Nephron (organoid): ENCODE data around the gene PLAGL2.

Experiments
- H3K27ac Mint-ChIP-seq, 3 experiments: 2 replicates each; pipeline ENCODE4 v1.8.0; 2020; ENCODE audit warnings: mixed read lengths in 3 of 3, mild to moderate bottlenecking in 2 of 3, moderate library complexity in 1 of 3
- H3K27me3 Mint-ChIP-seq: 2 replicates; pipeline ENCODE4 v1.8.0; 2021; ENCODE audit warnings: low read depth, mild to moderate bottlenecking, moderate library complexity, mixed read lengths
- H3K36me3 Mint-ChIP-seq: 2 replicates; pipeline ENCODE4 v1.8.0; 2020; ENCODE audit warnings: low read depth, mixed read lengths
- H3K4me1 Mint-ChIP-seq: 2 replicates; pipeline ENCODE4 v1.8.0; 2020; ENCODE audit warnings: mixed read lengths
- H3K4me3 Mint-ChIP-seq, 3 experiments: 2 replicates each; pipeline ENCODE4 v1.8.0; 2020; ENCODE audit warnings: mild to moderate bottlenecking in 3 of 3, mixed read lengths in 3 of 3, moderate library complexity in 2 of 3
- H3K9me3 Mint-ChIP-seq: 2 replicates; pipeline ENCODE4 v1.8.0; 2020; ENCODE audit warnings: mixed read lengths
- CTCF ChIP-seq, 3 experiments: fragments of 200-600 bp; sonication (generic); IDR thresholded peaks; one replicate each; pipeline ENCODE4 v1.5.0; 2021; ENCODE audit warnings: antibody characterized with exemption in 3 of 3; ENCODE audit not compliant: unreplicated experiment in 3 of 3

Gene PLAGL2

GRCh38 chr20:32244959-32245358 lies 37.4 kb upstream of the PLAGL2 start:
- peaks cover 8% of the 10 kb centered on the region for H3K27me3 Mint-ChIP-seq
- TF ChIP-seq CTCF (IDR thresholded peaks at IDR 0.05; ENCODE audit: unreplicated experiment in 3 of 3): no peak
- no peaks in the 10 kb centered on the region for H3K9me3 Mint-ChIP-seq
- H3K36me3 Mint-ChIP-seq: no peaks in the 10 kb centered on the region
- H3K4me3 Mint-ChIP-seq: no peak overlapping the region
- no peak overlapping the region for H3K27ac Mint-ChIP-seq
- H3K4me1 Mint-ChIP-seq: no peaks in the 10 kb centered on the region

GRCh38 chr20:32244150-32244823 lies 36.7 kb upstream of the PLAGL2 start:
- TF ChIP-seq CTCF (IDR thresholded peaks at IDR 0.05; ENCODE audit: unreplicated experiment in 3 of 3): no peak
- Mint-ChIP-seq H3K27ac (no peak overlapping the region), H3K36me3 (no peaks in the 10 kb centered on the region), H3K4me3 (no peak overlapping the region), H3K9me3 (no peaks in the 10 kb centered on the region), H3K27me3 (peaks cover 8% of the 10 kb centered on the region), H3K4me1 (no peaks in the 10 kb centered on the region)

- no peaks in the 10 kb centered on the region for H3K9me3 Mint-ChIP-seq
- H3K4me3 Mint-ChIP-seq: no peak overlapping the region
- H3K4me1 Mint-ChIP-seq: no peaks in the 10 kb centered on the region
- TF ChIP-seq CTCF (IDR thresholded peaks at IDR 0.05; ENCODE audit: unreplicated experiment in 3 of 3): no peak
- H3K36me3 Mint-ChIP-seq: peaks cover 3% of the 10 kb centered on the region
- H3K27me3 Mint-ChIP-seq: peaks cover 1% of the 10 kb centered on the region
- no peak overlapping the region for H3K27ac Mint-ChIP-seq
Measured at GRCh38 chr20:32241807-32242206, 34.3 kb upstream of the PLAGL2 start.

- H3K27me3 Mint-ChIP-seq: no peaks in the 10 kb centered on the region
- H3K27ac Mint-ChIP-seq: peak overlapping the region in 2 of 3 experiments; percentile 57 to 60
- peaks cover 10% of the 10 kb centered on the region for H3K36me3 Mint-ChIP-seq
- H3K4me3 Mint-ChIP-seq: no peak overlapping the region
- TF ChIP-seq CTCF (IDR thresholded peaks at IDR 0.05; ENCODE audit: unreplicated experiment in 3 of 3): no peak
- no peaks in the 10 kb centered on the region for H3K9me3 Mint-ChIP-seq
- no peaks in the 10 kb centered on the region for H3K4me1 Mint-ChIP-seq
Measured at GRCh38 chr20:32240205-32240604, 32.7 kb upstream of the PLAGL2 start.

- no peaks in the 10 kb centered on the region for H3K27me3 Mint-ChIP-seq
- no peak overlapping the region for H3K27ac Mint-ChIP-seq
- H3K4me3 Mint-ChIP-seq: no peak overlapping the region
- H3K4me1 Mint-ChIP-seq: no peaks in the 10 kb centered on the region
- H3K9me3 Mint-ChIP-seq: no peaks in the 10 kb centered on the region
- H3K36me3 Mint-ChIP-seq: peaks cover 22% of the 10 kb centered on the region
- no peak for TF ChIP-seq CTCF (IDR thresholded peaks at IDR 0.05; ENCODE audit: unreplicated experiment in 3 of 3)
Measured at GRCh38 chr20:32238483-32239425, 31.2 kb upstream of the PLAGL2 start.
